Measurements from ENCODE around the gene THOC1. TPM values are rescaled to one million over a fixed set of nuclear protein-coding genes. Genes with fewer than 3 reads are reported as not detected.

The THOC1 gene
- total and polyA plus RNA-seq, 2 of the 4 experiments (the other 2 are of a cell fraction) = 13.3 to 15.8 TPM

DNA sequence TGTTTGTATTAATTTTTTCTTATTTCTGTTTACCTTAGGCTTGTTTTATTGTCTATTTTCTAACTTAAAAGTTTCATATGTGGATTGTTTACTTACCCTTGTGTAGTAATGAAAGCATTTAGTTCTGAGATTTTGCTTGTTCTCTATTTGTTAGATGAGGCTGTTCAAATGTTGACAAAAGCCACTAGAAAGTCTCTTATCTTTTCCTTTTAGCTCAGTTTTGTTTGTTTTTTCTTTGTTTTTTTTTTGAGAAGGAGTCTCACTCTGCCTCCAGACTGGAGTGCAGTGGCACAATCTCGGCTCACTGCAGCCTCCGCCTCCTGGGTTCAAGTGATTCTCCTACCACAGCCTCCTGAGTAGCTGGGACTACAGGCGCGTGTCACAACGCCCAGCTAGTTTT, 78.6 kb downstream of the THOC1 start:
- Histone ChIP-seq H3K4me1 (ENCODE audit: control insufficient read depth, insufficient read depth, low read length) (no peaks in the 10 kb centered on the region), H3K4ac (ENCODE audit: low read depth, low read length) (no peak overlapping the region), H2AFZ (replicated peaks; ENCODE audit: low read length, poor library complexity) (no peak overlapping the region), H2BK120ac (ENCODE audit: low read depth, low read length) (no peak overlapping the region), H3K9me1 (ENCODE audit: insufficient read depth, low read length) (peaks cover 3% of the 10 kb centered on the region; the same call in 1 of the 2 replicates), H2BK5ac (ENCODE audit: low read depth, low read length, poor library complexity, severe bottlenecking) (no peak overlapping the region), H3K4me3 (ENCODE audit: insufficient read depth, low read depth, low read length) (no peak overlapping the region), H3K4me2 (ENCODE audit: low read depth, low read length) (no peak overlapping the region), H2AK9ac (replicated peaks; ENCODE audit: low read depth, low read length, poor library complexity) (no peak overlapping the region), H2BK20ac (ENCODE audit: low read depth, low read length) (no peak overlapping the region), H3K9ac (ENCODE audit: low read depth, low read length) (no peak overlapping the region), H3K79me1 (ENCODE audit: low read depth in 1 of 2, low read length in 2 of 2) (peaks cover 10 to 27% of the 10 kb centered on the region in 2 experiments), H3K23ac (ENCODE audit: low read depth, low read length) (no peak overlapping the region), H3K27me3 (ENCODE audit: control insufficient read depth, insufficient read depth, low read length) (no peaks in the 10 kb centered on the region), H4K5ac (ENCODE audit: low read depth, low read length) (no peak overlapping the region), H3K14ac (replicated peaks; ENCODE audit: low read depth, low read length) (no peak overlapping the region), H3K56ac (ENCODE audit: extremely low read depth, insufficient read depth, low read length) (no peak overlapping the region), H3K18ac (ENCODE audit: low read depth, low read length) (no peak overlapping the region), H3K27ac (ENCODE audit: insufficient read depth, low read length) (no peak overlapping the region), H3K36me3 (ENCODE audit: control insufficient read depth, insufficient read depth, low read length) (peaks cover 6% of the 10 kb centered on the region), H2AK5ac (ENCODE audit: low read depth, low read length) (no peak overlapping the region), H3K9me3 (ENCODE audit: control insufficient read depth, insufficient read depth, low read length) (no peaks in the 10 kb centered on the region), H2BK15ac (ENCODE audit: low read depth, low read length) (no peak overlapping the region), H4K8ac (ENCODE audit: low read depth in 2 of 2, low read length in 2 of 2) (no peak overlapping the region), H4K20me1 (ENCODE audit: insufficient read depth, low read length) (no peaks in the 10 kb centered on the region; the same call in 1 of the 2 replicates), H4K91ac (ENCODE audit: insufficient read depth, low read depth, low read length) (no peak overlapping the region)
- DNase-seq = no peak
- dilution Hi-C loops (cut with HindIII; ENCODE audit: low sequenced_read_pairs, unreplicated experiment) (no loop called here), in situ Hi-C loops (cut with MboI; ENCODE audit: low sequenced_read_pairs) (no loop called here), intact Hi-C loops (cut with micrococcal nuclease) (no loop called here)
- no TSS peak for BruUV-seq (replicated peaks)
- TF ChIP-seq BHLHE40 (IDR thresholded peaks at IDR 0.05; ENCODE audit: low read depth, low read length) (no peak), RAD21 (IDR thresholded peaks at IDR 0.05; ENCODE audit: low read length) (no peak), CEBPB (IDR thresholded peaks at IDR 0.05; ENCODE audit: low read depth, low read length) (no peak), USF2 (IDR thresholded peaks at IDR 0.05; ENCODE audit: low read depth, low read length) (no peak), MAZ (IDR thresholded peaks at IDR 0.05; ENCODE audit: borderline replicate concordance, low read depth, low read length) (no peak), FOS (IDR thresholded peaks at IDR 0.05; ENCODE audit: low read depth, low read length) (no peak)
- TF ChIP-seq, protein P1, sequence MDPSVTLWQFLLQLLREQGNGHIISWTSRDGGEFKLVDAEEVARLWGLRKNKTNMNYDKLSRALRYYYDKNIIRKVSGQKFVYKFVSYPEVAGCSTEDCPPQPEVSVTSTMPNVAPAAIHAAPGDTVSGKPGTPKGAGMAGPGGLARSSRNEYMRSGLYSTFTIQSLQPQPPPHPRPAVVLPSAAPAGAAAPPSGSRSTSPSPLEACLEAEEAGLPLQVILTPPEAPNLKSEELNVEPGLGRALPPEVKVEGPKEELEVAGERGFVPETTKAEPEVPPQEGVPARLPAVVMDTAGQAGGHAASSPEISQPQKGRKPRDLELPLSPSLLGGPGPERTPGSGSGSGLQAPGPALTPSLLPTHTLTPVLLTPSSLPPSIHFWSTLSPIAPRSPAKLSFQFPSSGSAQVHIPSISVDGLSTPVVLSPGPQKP (IDR thresholded peaks at IDR 0.05; ENCODE audit: borderline replicate concordance, low read depth, low read length) = no peak
- no peak for ATAC-seq (ENCODE audit: low read depth)
- no CpG with 5 or more reads among the region's 5 CpGs for WGBS, 2 experiments (ENCODE audit: extremely low coverage in 2 of 2, insufficient read length in 1 of 2)
- POLR2A ChIA-PET (ENCODE audit: unreplicated experiment) = no interaction called here
- CTCF ChIA-PET = no interaction called here
